ENCODE results near the gene SPATA7.

- TF ChIP-seq ZC3H11A (IDR thresholded peaks at IDR 0.05; ENCODE audit: low read depth, low read length) (no peak), MLLT1 (IDR thresholded peaks at IDR 0.05) (no peak), RCOR1 (IDR thresholded peaks at IDR 0.05; ENCODE audit: borderline replicate concordance in 1 of 2, low read depth in 2 of 2, low read length in 2 of 2) (no peak), IRF1 (CRISPR knock-in tag; IDR thresholded peaks at IDR 0.05; ENCODE audit: borderline replicate concordance) (no peak), ZBTB2 (IDR thresholded peaks at IDR 0.05) (no peak), CTCF (IDR thresholded peaks at IDR 0.05 in 2 of 3, conservative IDR thresholded peaks at IDR 0.05 in 1 of 3; ENCODE audit: insufficient read depth in 2 of 3, low read depth in 1 of 3, low read length in 3 of 3) (no peak), ZNF408 (CRISPR knock-in tag; IDR thresholded peaks at IDR 0.05; ENCODE audit: low read depth) (no peak), TAF9B (IDR thresholded peaks at IDR 0.05; ENCODE audit: partially characterized antibody) (no peak)
These were observed 39.3 kb upstream of the SPATA7 start for GRCh38 chr14:88346048-88346639.
